ENCODE results near the gene SMAD7. TPM values are rescaled to one million over a fixed set of nuclear protein-coding genes. Genes with fewer than 3 reads are reported as not detected.

Gene SMAD7
- total and polyA plus RNA-seq, 10 of the 15 experiments (the other 5 are each of a cell fraction or from before 2014, with no cell fraction given) = 1.3 to 22.5 (median 8.0) TPM

DNA sequence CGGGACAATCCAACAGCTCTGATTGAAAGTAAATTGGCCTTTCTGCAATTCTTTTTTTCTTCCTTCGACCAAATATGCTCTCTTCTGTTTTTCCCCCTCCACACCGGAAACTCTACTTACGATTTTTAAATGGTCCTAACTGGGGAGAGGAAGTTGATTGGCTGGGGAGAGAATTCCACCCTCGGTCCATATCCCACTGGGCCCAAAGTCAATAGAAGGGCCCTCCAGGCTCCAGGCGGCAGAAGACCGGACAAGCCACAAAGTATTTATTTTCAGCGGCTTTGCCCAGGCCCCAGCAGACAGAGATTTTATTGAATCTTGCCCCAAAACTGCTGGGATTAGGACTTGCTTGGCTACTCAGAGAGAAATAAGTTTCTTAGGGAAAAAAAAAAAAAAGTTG, 37.1 kb upstream of the SMAD7 start:
- RAD21 ChIA-PET (ENCODE audit: unreplicated experiment) = no interaction called here
- Histone ChIP-seq H2AFZ (ENCODE audit: control insufficient read depth, low read depth, low read length) (no peak overlapping the region), H3K27me3 (replicated peaks in 1 of 2; ENCODE audit: control insufficient read depth in 2 of 2, insufficient read depth in 2 of 2, low read length in 1 of 2) (no peaks in the 10 kb centered on the region; a peak in 1 of 4 replicates), H3K27ac (ENCODE audit: control insufficient read depth, insufficient read depth) (no peak overlapping the region), H3K9ac (ENCODE audit: control insufficient read depth, insufficient read depth, low read length) (no peak overlapping the region), H3K4me2 (ENCODE audit: control insufficient read depth, insufficient read depth) (no peak overlapping the region), H3K4me3 (no peak overlapping the region), H4K20me1 (ENCODE audit: control insufficient read depth, insufficient read depth) (no peaks in the 10 kb centered on the region), H3K79me2 (ENCODE audit: control insufficient read depth, insufficient read depth, low read length) (no peaks in the 10 kb centered on the region), H3K4me1 (ENCODE audit: control insufficient read depth, insufficient read depth, low read length) (no peaks in the 10 kb centered on the region; the same call in 1 of the 2 replicates), H3K36me3 (ENCODE audit: control insufficient read depth in 2 of 2, insufficient read depth in 2 of 2, low read length in 1 of 2) (no peaks in the 10 kb centered on the region), H3K9me3 (replicated peaks; ENCODE audit: control insufficient read depth, insufficient read depth, low read length) (no peaks in the 10 kb centered on the region)
- FAIRE-seq (no peak), ATAC-seq (no peak), DNase-seq (ENCODE audit: low read depth, low spot score) (no peak)
- in situ Hi-C loops (cut with MboI) (no loop called here), intact Hi-C loops (cut with micrococcal nuclease; ENCODE audit: unreplicated experiment) (no loop called here)
- CTCF ChIA-PET = no interaction called here
- SMC1A ChIA-PET (ENCODE audit: uncharacterized antibody, unreplicated experiment) = no interaction called here
- 68% methylated on average over 8 of the region's 8 CpGs for WGBS (ENCODE audit: insufficient coverage, insufficient replicate concordance, low lambda C conversion rate, missing lambda C conversion rate)
- TF ChIP-seq, protein P1, sequence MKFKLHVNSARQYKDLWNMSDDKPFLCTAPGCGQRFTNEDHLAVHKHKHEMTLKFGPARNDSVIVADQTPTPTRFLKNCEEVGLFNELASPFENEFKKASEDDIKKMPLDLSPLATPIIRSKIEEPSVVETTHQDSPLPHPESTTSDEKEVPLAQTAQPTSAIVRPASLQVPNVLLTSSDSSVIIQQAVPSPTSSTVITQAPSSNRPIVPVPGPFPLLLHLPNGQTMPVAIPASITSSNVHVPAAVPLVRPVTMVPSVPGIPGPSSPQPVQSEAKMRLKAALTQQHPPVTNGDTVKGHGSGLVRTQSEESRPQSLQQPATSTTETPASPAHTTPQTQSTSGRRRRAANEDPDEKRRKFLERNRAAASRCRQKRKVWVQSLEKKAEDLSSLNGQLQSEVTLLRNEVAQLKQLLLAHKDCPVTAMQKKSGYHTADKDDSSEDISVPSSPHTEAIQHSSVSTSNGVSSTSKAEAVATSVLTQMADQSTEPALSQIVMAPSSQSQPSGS (IDR thresholded peaks at IDR 0.05; ENCODE audit: low read length) = no peak
- no peak for TF ChIP-seq NR2C1 (IDR thresholded peaks at IDR 0.05)
- TF ChIP-seq CBX5 (IDR thresholded peaks at IDR 0.05; ENCODE audit: low read depth) = no peak
- no peak for TF ChIP-seq IKZF1 (conservative IDR thresholded peaks at IDR 0.05)
- no peak for TF ChIP-seq RCOR1 (conservative IDR thresholded peaks at IDR 0.05; ENCODE audit: low read depth, low read length)
- TF ChIP-seq ZSCAN29 (IDR thresholded peaks at IDR 0.05) = no peak
- BruUV-seq (replicated peaks) = no TSS peak
- POLR2A ChIA-PET = interaction anchor here (0.6 kb wide), 1 partner anchor 43 kb away, joined by 3 read pairs; no protein-coding TSS in a partner anchor
